SK-N-SH treated with all-trans-retinoic acid at 6 μM for 48 hours (cell line): ENCODE measurements around the gene ABCA6.

Source experiments
- ATAC-seq: fragments of 200-7000 bp; cut with Tn5 transposase; 3 replicates; pipeline ENCODE4 v1.9.1; 2020; ENCODE audit warnings: mild to moderate bottlenecking, moderate library complexity
- ARNTL ChIP-seq: fragments of 450-650 bp; formaldehyde crosslinking; IDR thresholded peaks from 2 replicates; pipeline ENCODE4 v1.5.0; 2020; ENCODE audit warnings: low read depth, mild to moderate bottlenecking, moderate library complexity, borderline replicate concordance
- BACH2 ChIP-seq: fragments of 250-450 bp; sonication (Bioruptor Pico); IDR thresholded peaks from 2 replicates; pipeline ENCODE4 v1.9.0; 2021; ENCODE audit warnings: mild to moderate bottlenecking, borderline replicate concordance
- CSDC2 ChIP-seq: fragments of 250-450 bp; sonication (Bioruptor Pico); IDR thresholded peaks from 2 replicates; pipeline ENCODE4 v1.5.0; 2020; ENCODE audit warnings: mild to moderate bottlenecking, moderate library complexity
- ESRRG ChIP-seq: fragments of 250-450 bp; sonication (Bioruptor Pico); IDR thresholded peaks from 2 replicates; pipeline ENCODE4 v1.6.1; 2021; ENCODE audit warnings: mild to moderate bottlenecking
- GLIS3 ChIP-seq: fragments of 250-450 bp; sonication (Bioruptor Pico); IDR thresholded peaks from 2 replicates; pipeline ENCODE4 v1.5.0; 2020; ENCODE audit warnings: mild to moderate bottlenecking, moderate library complexity
- OSR1 ChIP-seq: fragments of 250-450 bp; sonication (Bioruptor Pico); IDR thresholded peaks from 2 replicates; pipeline ENCODE4 v1.8.0; 2022; ENCODE audit warnings: moderate library complexity, mild to moderate bottlenecking, inconsistent platforms
- PATZ1 ChIP-seq: fragments of 250-450 bp; sonication (Bioruptor Pico); IDR thresholded peaks from 2 replicates; pipeline ENCODE4 v1.8.0; 2020; ENCODE audit warnings: mild to moderate bottlenecking, moderate library complexity, borderline replicate concordance
- PPARA ChIP-seq: fragments of 250-450 bp; sonication (Bioruptor Pico); IDR thresholded peaks from 2 replicates; pipeline ENCODE4 v1.5.0; 2020; ENCODE audit warnings: mild to moderate bottlenecking, borderline replicate concordance
- RARB ChIP-seq: fragments of 250-450 bp; sonication (Bioruptor Pico); IDR thresholded peaks from 2 replicates; pipeline ENCODE4 v1.8.0; 2021; ENCODE audit warnings: mild to moderate bottlenecking, moderate library complexity
- SNAI2 ChIP-seq: fragments of 250-450 bp; sonication (Bioruptor Pico); IDR thresholded peaks from 2 replicates; pipeline ENCODE4 v1.5.0; 2020; ENCODE audit warnings: mild to moderate bottlenecking, moderate library complexity
- TCF4 ChIP-seq: fragments of 250-450 bp; sonication (Bioruptor Pico); IDR thresholded peaks from 2 replicates; pipeline ENCODE4 v1.8.0; 2021; ENCODE audit warnings: mild to moderate bottlenecking, moderate library complexity, borderline replicate concordance
- TOX ChIP-seq: fragments of 250-450 bp; sonication (Bioruptor Pico); IDR thresholded peaks from 2 replicates; pipeline ENCODE4 v1.8.0; 2021; ENCODE audit warnings: mild to moderate bottlenecking, moderate library complexity, borderline replicate concordance
- TSHZ2 ChIP-seq: fragments of 250-450 bp; sonication (Bioruptor Pico); IDR thresholded peaks from 2 replicates; pipeline ENCODE4 v1.5.0; 2020; ENCODE audit warnings: mild to moderate bottlenecking, moderate library complexity
- ZFP30 ChIP-seq: fragments of 450-650 bp; formaldehyde crosslinking; IDR thresholded peaks from 2 replicates; pipeline ENCODE4 v1.5.0; 2022; ENCODE audit warnings: mild to moderate bottlenecking, moderate library complexity
- ZNF565 ChIP-seq: fragments of 450-650 bp; formaldehyde crosslinking; conservative IDR thresholded peaks from 2 replicates; pipeline ENCODE4 v1.5.0; 2020; ENCODE audit warnings: low read depth, mild to moderate bottlenecking, moderate library complexity
- ZNF70 ChIP-seq: fragments of 450-650 bp; formaldehyde crosslinking; IDR thresholded peaks from 2 replicates; pipeline ENCODE4 v1.5.0; 2020; ENCODE audit warnings: mild to moderate bottlenecking, moderate library complexity
- ZNF8 ChIP-seq: fragments of 450-650 bp; formaldehyde crosslinking; IDR thresholded peaks from 2 replicates; pipeline ENCODE4 v1.5.0; 2020; ENCODE audit warnings: mild to moderate bottlenecking, moderate library complexity
- TF ChIP-seq, protein P1 (sequence below): fragments of 250-450 bp; sonication (Bioruptor Pico); IDR thresholded peaks from 2 replicates; pipeline ENCODE4 v1.8.0; 2021; ENCODE audit warnings: low read depth, mild to moderate bottlenecking, moderate library complexity, borderline replicate concordance

Gene ABCA6

DNA sequence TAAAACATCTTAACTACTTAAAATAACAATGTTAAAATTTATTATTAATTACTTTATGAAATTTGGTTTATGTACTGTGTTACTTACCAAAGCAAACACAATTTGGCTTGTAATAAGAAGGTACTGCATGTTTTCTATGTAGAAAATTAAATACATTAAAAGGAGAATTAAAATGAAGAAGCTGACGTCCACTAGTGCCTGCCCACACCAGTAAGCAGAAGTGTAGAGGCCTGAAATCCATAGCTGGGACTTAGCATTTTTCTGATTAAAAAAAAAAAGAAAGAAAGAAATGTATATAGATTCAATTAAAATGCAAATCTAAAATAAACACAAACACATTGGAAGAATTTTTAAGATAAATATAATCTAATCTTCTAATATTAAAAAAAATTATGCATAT lies 45.2 kb downstream of the ABCA6 start:
- ATAC-seq, result no peak
- TF ChIP-seq, protein P1, sequence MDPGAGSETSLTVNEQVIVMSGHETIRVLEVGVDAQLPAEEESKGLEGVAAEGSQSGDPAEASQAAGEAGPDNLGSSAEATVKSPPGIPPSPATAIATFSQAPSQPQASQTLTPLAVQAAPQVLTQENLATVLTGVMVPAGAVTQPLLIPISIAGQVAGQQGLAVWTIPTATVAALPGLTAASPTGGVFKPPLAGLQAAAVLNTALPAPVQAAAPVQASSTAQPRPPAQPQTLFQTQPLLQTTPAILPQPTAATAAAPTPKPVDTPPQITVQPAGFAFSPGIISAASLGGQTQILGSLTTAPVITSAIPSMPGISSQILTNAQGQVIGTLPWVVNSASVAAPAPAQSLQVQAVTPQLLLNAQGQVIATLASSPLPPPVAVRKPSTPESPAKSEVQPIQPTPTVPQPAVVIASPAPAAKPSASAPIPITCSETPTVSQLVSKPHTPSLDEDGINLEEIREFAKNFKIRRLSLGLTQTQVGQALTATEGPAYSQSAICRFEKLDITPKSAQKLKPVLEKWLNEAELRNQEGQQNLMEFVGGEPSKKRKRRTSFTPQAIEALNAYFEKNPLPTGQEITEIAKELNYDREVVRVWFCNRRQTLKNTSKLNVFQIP, result no peak

- TF ChIP-seq ARNTL (CRISPR knock-in tag), result no peak
- TF ChIP-seq ZNF565 (CRISPR knock-in tag), result no peak
- no peak for TF ChIP-seq OSR1 (CRISPR knock-in tag)
- TF ChIP-seq TCF4 (CRISPR knock-in tag), result no peak
- TF ChIP-seq, protein P1, result no peak
- ATAC-seq, result no peak
Measured at GRCh38 chr17:69093995-69094394, 47.7 kb downstream of the ABCA6 start.

- no peak for ATAC-seq
- no peak for TF ChIP-seq TOX (CRISPR knock-in tag)
- TF ChIP-seq PPARA (CRISPR knock-in tag), result no peak
- no peak for TF ChIP-seq ESRRG (CRISPR knock-in tag)
- TF ChIP-seq ZNF8 (CRISPR knock-in tag), result no peak
- no peak for TF ChIP-seq ZNF565 (CRISPR knock-in tag)
- TF ChIP-seq GLIS3, result no peak
- TF ChIP-seq SNAI2 (CRISPR knock-in tag), result no peak
- no peak for TF ChIP-seq PATZ1
- no peak for TF ChIP-seq RARB (CRISPR knock-in tag)
Measured at GRCh38 chr17:69093279-69093789, 48.4 kb downstream of the ABCA6 start.

DNA sequence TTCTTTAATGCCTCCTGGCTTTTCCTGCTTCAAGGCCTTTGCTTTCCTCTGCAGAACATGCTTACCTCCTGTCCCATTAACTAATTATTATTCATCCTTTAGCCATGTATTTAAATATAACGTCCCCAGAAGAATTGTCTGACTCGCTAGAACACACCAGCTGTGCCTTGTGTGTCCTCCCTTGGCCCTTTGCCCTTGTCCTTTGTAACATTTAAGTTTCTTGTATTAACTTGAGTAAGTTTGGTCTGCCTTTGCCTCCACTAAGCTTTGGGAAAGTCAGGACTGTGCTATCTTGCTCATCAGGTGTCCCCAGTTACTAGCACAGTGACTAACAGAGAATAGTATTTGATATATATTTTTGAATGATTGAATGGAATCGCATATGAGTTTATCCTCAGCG lies 51.3 kb downstream of the ABCA6 start:
- TF ChIP-seq TCF4 (CRISPR knock-in tag) (no peak), ZFP30 (no peak), TSHZ2 (CRISPR knock-in tag) (no peak), ESRRG (CRISPR knock-in tag) (no peak), ZNF70 (CRISPR knock-in tag) (no peak), RARB (CRISPR knock-in tag) (no peak), BACH2 (CRISPR knock-in tag) (no peak), CSDC2 (CRISPR knock-in tag) (no peak)
- TF ChIP-seq, protein P1, result no peak
- no peak for ATAC-seq
